ENCODE measurements around the gene KRT6C. TPM values are rescaled to one million over a fixed set of nuclear protein-coding genes. Genes with fewer than 3 reads are reported as not detected.

The KRT6C gene
- total RNA-seq, 4 donors from 2014 or later, result 0.13 to 11.0 (median 1.0) TPM; not detected in 1

DNA sequence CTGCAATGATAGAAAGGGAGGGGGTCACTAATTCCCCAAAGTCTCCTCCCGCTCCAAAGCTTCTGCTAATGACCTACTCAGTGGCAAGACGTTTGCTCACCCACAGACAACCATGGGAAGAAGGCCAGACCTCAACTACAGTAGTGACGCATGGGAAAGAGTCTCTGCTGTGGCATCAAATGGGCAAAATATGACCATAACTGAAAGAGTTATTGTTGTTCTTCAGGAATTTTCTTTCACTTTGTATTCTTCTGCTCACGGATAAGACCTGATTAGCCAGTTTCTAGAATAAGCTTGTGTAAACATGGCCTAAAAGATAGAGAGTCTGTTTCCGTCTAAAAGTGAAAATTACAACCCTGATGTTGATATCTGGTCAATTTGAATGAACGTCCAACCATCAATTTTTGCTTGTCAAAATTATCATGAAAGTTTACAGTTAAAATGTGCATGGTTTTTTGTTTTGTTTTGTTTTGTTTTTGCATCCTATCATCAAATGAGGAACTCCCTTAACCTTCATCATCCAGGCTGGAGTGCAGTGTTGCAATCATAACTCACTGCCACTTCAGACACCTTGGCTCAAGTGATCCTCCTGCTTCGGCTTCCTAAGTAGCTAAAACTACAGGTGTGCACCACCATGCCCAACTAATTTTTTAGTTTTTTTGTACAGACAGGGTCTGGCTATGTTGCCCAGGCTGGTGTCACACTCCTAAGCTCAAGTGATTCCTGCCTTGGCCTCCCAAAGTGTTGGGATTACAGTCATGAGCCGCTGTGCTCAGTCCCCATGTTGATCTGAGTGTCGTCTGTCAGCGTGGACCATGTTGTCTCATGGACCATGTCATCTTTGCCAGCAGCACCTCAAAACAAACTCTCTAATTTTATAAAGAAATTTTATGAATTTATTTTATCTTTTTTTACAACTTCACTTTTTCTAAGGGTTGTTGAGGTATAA, 28.7 kb downstream of the KRT6C start:
- 72 to 79% methylated on average over 10 of the region's 10 CpGs for WGBS, 2 donors
- TF ChIP-seq, protein P1, sequence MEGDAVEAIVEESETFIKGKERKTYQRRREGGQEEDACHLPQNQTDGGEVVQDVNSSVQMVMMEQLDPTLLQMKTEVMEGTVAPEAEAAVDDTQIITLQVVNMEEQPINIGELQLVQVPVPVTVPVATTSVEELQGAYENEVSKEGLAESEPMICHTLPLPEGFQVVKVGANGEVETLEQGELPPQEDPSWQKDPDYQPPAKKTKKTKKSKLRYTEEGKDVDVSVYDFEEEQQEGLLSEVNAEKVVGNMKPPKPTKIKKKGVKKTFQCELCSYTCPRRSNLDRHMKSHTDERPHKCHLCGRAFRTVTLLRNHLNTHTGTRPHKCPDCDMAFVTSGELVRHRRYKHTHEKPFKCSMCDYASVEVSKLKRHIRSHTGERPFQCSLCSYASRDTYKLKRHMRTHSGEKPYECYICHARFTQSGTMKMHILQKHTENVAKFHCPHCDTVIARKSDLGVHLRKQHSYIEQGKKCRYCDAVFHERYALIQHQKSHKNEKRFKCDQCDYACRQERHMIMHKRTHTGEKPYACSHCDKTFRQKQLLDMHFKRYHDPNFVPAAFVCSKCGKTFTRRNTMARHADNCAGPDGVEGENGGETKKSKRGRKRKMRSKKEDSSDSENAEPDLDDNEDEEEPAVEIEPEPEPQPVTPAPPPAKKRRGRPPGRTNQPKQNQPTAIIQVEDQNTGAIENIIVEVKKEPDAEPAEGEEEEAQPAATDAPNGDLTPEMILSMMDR (IDR thresholded peaks at IDR 0.05), result no peak
- TF ChIP-seq POLR2A (IDR thresholded peaks at IDR 0.05), result no peak
- DNase-seq (ENCODE audit: low spot score in 2 of 2), result peak in 1 of 2 donors; percentile 81

DNA sequence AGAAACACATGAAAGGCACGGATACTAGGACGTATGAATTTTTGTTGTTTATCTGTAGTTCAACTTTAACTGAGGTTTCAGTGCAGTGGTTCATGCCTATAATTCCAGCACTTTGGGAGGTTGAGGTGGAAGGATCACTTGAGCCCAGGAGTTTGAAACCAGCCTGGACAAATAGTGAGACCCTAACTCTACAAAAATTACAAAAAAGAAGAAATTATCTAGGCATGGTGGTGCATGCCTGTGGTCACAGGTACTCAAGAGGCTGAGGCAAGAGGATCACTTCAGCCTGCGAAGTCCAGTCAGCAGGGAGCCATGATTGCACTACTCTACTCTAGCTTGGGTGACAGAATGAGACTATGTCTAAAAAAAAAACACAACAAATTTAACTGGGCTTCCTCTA, 29.6 kb downstream of the KRT6C start:
- 94 to 97% methylated on average over 3 of the region's 3 CpGs for WGBS, 2 donors
- H3K4me3 ChIP-seq (ENCODE audit: low read depth, poor library complexity, severe bottlenecking), result no peak overlapping the region
- intact Hi-C loops (cut with DNase I; ENCODE audit: low total_unique reads), result no loop called here
- no peak for DNase-seq (ENCODE audit: low spot score in 2 of 2)
- no peak for TF ChIP-seq POLR2A (IDR thresholded peaks at IDR 0.05)
- TF ChIP-seq, protein P1 (IDR thresholded peaks at IDR 0.05), result no peak

More for the DNA sequence above, 28.7 kb downstream of the KRT6C start:
- H3K4me3 ChIP-seq (ENCODE audit: low read depth, poor library complexity, severe bottlenecking), result no peak overlapping the region
- intact Hi-C loops (cut with DNase I; ENCODE audit: low total_unique reads), result no loop called here

DNA sequence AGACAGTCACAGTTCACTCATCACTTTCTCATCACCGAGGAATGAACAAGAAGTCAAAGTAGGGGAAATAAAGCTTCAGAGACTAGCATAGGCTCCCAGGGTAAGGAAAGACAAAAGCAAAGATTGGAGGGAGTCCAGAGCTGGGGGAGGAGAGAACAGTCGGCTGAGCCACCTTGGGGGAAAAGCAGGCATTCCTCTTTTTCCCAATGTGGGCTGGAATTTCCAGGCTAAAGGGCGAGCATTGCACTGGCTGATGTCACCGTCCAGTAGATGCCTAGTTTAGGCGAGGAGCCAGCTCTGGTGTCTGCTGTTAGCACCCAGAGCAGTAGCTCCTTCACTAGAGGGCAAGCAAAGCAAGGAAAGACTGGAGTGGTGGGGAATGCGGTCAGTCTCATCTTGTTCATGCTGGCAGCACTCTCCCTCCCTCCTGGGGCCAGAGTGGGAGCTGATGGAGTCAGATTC, 31.0 kb downstream of the KRT6C start:
- peak in 1 of 2 donors; percentile 54 for DNase-seq (ENCODE audit: low spot score in 2 of 2)
- 41 to 61% methylated on average over 6 of the region's 6 CpGs for WGBS, 2 donors
- no peak overlapping the region for H3K4me3 ChIP-seq (ENCODE audit: low read depth, poor library complexity, severe bottlenecking)
- no peak for TF ChIP-seq POLR2A (IDR thresholded peaks at IDR 0.05)
- TF ChIP-seq, protein P1 (IDR thresholded peaks at IDR 0.05), result no peak
- intact Hi-C loops (cut with DNase I; ENCODE audit: low total_unique reads), result no loop called here

DNA sequence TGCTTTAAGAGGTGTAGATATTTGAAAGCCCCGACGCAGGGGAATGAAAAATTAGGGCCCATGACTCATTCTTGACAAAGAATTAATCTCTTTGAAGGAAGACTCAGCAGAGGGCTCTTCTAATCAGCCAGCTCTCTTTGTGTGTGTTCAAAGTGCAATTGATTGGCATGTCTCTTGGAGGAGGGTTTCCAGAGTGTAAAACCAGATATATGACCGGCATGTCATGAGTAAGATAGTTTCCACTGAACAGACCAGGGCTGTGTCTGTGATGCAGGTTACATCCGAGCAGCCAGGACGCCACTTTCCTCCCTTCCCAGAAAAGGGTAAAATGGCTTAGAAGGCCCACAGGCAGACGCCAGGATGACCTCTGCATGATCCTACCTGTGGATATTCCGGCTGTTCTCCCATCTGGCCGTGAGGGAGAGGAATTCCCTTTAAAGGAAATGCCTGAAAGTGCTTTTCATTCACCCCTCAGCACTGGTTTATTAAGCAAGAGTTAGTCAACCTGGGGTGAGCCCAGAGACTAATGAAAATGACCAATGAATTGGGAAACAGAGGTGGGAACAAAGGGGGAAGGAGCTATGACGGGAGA, 32.2 kb downstream of the KRT6C start:
- TF ChIP-seq, protein P1 (IDR thresholded peaks at IDR 0.05), result no peak
- TF ChIP-seq POLR2A (IDR thresholded peaks at IDR 0.05), result no peak
- intact Hi-C loops (cut with DNase I; ENCODE audit: low total_unique reads), result no loop called here
- DNase-seq (ENCODE audit: low spot score in 2 of 2), result peak in 1 of 2 donors; percentile 29
- no peak overlapping the region for H3K4me3 ChIP-seq (ENCODE audit: low read depth, poor library complexity, severe bottlenecking)
- 63 to 77% methylated on average over 9 of the region's 9 CpGs for WGBS, 2 donors

DNA sequence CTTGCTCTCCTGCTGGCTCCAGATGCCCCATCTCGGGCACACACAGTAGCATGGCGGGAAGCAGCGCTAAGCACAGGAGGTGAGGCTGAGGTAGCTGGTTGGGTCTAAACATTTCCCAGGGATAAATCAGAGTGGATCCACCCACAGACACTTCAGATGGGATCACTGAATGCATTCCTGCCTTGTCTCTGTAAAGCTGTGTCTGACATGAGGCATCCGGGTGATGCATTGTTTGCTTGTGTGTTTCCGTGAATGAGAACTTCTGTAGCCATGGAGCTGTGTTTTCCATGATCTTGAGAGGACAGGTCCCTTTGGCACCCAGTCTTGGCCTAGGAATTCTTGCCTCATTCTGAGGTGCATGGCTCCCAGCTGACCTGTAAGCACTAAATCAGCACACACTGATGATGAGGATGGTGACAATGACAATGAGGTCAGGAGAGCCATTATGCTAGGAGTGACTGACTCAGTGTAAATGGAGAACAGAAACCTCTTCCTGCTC, 32.7 kb downstream of the KRT6C start:
- WGBS, 2 donors, result 66 to 79% methylated on average over 5 of the region's 5 CpGs
- intact Hi-C loops (cut with DNase I; ENCODE audit: low total_unique reads), result no loop called here
- DNase-seq (ENCODE audit: low spot score in 2 of 2), result peak in 1 of 2 donors; percentile 48
- TF ChIP-seq, protein P1 (IDR thresholded peaks at IDR 0.05), result no peak
- no peak for TF ChIP-seq POLR2A (IDR thresholded peaks at IDR 0.05)
- no peak overlapping the region for H3K4me3 ChIP-seq (ENCODE audit: low read depth, poor library complexity, severe bottlenecking)

Measured in lower leg skin (tissue), 4 donors.